GM21447 (cell line): Measurements from ENCODE around the gene NBDY.
"Not testable (repeated sequence)": the region's sequence is repeated elsewhere in the genome, so short reads cannot be mapped to it uniquely, and the experiment has no call there.

Source experiments
- ATAC-seq: cut with Tn5 transposase; IDR thresholded peaks from one replicate; pipeline ENCODE4 v1.9.1; 2021; ENCODE audit not compliant: unreplicated experiment

The NBDY gene

GRCh38 chrX:56764153-56764974 is 35.3 kb downstream of the NBDY start:
- ATAC-seq, result peak; percentile 64

DNA sequence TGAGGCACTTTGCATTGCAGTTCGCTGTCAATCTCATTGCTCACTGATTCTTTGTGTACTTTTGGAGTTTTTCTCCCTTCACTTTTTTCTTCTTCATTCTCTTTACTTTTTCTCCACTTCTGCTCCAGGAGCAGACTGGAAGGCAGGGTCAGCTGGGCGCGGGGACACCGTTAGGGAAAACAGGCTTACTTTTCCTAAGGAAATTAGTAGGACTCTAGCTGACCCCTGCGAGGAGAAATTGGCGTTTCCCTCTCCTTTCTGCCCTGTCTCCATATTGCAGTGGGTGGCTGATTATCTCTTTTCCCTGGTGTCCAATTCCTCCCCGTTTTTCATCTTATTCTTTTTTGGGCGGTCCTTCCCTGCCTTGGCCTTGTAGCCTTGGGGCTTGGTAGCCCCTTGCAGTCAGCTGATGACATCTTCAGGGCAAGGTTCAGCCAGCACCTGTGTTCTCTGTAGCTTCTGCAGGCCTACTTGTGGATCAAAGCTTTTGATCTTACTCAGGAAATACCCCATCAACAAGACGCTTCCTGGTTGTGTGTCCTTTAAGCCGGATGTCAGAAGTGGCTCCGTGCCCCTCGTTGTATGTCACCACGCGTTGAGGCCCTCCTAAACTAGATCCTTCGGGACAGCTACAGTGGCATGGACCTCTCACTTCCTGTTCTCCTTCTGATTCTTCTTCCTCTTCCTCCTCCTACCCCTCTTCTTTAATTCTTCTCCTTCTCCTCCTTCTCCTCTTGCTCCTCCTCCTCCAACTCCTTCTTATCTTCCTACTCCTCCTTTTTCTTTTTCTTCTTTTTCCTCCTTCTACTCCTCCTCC is 36.1 kb downstream of the NBDY start:
- ATAC-seq, result peak; percentile 36

DNA sequence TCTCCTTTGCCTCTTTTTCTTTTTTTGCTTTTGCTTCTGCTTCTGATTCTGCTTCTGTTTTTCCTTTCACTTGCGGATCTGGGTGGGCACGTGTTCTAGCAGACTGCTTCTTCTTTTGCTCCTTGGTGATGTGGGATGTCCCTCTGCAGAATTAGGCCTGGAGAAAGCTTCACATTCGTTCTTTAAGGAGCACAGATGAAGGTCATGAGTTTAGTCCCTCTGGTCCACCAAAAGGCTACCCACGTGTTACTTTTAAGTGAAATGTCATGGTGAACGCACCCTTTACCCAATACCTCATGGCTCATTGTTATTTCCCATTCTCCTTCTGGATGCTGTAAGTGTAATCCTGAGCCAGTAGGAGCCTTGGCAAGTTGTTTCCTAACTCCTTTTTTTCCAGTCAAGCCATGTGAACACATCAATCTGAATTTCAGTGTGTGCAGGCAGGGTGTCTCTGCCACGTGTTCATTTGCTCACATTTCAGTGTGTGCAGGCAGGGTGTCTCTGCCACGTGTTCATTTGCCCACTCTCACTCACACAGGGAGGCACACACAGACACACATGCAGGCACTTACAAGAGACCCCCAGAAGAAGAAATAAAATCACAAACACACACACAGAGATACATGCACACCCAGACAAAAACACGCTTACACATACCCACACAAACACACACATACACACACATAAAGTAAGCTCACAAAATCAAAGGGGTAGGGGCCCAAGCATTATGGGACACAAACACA is 36.9 kb downstream of the NBDY start:
- no peak for ATAC-seq

DNA sequence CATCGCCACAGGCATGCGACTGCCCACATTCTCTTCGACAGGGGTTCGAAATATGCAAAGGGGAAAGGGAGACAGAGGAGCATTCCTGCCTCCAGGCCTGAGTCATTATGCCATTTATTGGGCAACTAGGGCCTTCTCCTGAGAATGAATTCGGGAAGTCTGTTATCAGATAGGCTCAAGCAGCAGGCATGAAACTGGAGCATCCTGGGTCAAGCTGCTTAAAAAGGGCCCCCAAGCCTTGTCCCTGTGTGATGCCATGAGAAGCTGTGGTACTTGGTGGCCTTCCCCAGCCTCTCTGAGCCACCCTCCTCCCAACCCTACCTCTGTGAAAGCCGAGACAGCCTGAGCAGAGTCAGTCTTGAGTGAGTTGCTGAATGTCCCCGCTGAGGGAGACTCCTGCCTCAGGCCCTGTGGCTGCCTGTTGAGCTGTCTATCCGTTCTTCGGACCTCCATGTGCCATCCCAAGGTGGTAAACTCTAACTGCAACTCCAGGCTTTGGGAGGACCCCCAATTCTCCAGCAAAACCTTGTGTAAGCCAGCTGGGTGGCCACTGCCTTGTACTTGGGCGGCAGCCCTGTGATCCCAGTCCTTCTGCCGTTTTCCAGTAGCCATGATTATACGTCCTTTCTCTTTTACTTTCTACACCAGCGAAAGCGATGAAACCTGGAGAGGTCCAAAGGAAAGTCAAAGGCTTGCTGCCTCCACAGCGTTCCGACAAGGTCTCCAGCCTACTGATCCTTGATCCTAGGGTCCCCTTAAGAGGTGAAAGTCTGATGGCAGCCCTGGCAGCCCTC is 37.7 kb downstream of the NBDY start:
- no peak for ATAC-seq

DNA sequence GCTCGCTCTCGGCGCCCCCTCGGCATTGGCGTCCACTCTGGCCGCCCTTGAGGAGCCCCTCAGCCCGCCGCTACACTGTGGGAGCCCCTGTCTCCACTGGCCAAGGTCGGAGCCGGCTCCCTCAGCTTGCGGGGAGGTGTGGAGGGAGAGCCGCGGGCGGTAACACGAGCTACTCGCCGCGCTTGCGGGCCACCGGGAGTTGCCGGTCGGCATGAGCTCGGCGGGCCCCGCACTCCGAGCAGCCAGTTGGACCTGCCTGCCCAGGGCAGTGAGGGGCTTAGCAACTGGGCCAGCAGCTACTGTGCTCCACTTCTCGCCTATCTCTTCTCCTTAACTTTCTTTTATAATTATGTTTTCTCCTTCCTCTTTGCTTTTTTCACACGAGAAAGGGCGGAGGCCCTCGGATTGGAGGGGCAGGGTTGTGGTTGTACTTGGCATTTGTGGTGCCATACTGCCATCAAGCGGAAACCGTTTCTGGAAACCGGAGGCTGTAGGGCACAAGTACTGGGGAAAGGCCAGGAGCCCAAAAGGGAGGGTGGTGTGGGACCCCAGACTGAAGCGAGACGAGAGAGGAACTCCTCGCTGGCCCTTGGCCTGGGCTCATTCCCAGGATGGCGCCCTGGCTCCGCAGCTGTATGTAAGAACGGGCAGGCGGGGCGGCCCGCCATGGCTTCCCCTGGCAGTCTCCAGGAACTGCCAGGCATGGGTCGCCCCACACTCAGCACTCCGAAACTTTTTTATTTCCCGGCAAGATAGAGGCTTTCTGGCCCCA is 38.5 kb downstream of the NBDY start:
- not testable (repeated sequence) for ATAC-seq

- ATAC-seq, result not testable (repeated sequence)
These were observed 39.1 kb downstream of the NBDY start for GRCh38 chrX:56768120-56768660.

DNA sequence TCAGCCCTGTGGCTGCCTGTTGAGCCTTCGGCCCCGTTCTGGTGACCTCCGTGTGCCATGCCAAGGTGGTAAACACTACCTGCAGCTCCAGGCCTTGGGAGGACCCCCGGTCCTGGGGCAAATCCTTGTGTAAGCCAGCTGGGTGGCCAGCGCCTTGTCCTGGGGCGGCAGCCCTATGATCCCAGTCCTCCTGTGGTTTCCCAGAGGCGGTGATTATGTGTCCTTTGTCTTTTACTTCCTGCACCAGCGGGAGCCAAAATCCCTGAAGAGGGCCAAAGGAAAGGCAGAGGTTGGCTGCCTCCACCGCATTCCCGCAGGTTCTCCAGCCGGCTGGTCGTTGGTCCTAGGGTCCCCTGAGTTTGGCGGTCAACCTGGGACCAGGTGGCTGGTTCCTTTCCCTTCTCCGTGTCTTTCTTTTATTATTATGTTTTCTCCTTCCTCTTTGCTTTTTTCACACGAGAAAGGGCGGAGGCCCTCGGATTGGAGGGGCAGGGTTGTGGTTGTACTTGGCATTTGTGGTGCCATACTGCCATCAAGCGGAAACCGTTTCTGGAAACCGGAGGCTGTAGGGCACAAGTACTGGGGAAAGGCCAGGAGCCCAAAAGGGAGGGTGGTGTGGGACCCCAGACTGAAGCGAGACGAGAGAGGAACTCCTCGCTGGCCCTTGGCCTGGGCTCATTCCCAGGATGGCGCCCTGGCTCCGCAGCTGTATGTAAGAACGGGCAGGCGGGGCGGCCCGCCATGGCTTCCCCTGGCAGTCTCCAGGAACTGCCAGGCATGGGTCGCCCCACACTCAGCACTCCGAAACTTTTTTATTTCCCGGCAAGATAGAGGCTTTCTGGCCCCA is 43.9 kb downstream of the NBDY start:
- ATAC-seq, result not testable (repeated sequence)

DNA sequence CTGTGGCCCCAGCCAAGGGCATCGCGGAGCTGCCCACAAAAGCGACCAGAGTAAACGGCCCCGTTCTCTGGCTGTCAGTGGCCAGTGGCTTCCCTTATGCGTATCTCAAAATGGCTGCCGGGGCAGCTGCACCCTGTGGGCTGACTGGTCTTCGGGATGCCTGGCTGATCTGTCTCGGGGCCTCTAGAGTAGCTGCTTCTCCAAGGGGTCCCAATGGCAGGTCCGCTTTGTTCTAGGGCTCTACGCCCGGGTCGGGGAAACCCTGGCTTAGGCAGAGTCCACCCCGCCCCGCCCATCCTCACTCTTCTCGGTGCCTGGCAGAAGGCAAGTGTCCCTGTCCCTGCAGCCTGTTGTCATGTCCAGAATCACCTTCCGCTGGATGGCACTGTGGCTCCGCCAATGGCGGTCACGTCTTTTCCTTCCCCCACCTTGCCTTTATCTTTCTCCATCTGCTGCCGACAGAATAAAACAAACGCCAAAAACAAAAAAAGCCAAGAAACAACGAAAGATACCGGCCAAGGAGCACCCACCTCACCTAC is 44.5 kb downstream of the NBDY start:
- ATAC-seq, result not testable (repeated sequence)

- ATAC-seq, result not testable (repeated sequence)
These were observed 49.3 kb downstream of the NBDY start for GRCh38 chrX:56778099-56778923.

DNA sequence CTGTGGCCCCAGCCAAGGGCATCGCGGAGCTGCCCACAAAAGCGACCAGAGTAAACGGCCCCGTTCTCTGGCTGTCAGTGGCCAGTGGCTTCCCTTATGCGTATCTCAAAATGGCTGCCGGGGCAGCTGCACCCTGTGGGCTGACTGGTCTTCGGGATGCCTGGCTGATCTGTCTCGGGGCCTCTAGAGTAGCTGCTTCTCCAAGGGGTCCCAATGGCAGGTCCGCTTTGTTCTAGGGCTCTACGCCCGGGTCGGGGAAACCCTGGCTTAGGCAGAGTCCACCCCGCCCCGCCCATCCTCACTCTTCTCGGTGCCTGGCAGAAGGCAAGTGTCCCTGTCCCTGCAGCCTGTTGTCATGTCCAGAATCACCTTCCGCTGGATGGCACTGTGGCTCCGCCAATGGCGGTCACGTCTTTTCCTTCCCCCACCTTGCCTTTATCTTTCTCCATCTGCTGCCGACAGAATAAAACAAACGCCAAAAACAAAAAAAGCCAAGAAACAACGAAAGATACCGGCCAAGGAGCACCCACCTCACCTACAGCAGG is 50.0 kb downstream of the NBDY start:
- ATAC-seq, result not testable (repeated sequence)

DNA sequence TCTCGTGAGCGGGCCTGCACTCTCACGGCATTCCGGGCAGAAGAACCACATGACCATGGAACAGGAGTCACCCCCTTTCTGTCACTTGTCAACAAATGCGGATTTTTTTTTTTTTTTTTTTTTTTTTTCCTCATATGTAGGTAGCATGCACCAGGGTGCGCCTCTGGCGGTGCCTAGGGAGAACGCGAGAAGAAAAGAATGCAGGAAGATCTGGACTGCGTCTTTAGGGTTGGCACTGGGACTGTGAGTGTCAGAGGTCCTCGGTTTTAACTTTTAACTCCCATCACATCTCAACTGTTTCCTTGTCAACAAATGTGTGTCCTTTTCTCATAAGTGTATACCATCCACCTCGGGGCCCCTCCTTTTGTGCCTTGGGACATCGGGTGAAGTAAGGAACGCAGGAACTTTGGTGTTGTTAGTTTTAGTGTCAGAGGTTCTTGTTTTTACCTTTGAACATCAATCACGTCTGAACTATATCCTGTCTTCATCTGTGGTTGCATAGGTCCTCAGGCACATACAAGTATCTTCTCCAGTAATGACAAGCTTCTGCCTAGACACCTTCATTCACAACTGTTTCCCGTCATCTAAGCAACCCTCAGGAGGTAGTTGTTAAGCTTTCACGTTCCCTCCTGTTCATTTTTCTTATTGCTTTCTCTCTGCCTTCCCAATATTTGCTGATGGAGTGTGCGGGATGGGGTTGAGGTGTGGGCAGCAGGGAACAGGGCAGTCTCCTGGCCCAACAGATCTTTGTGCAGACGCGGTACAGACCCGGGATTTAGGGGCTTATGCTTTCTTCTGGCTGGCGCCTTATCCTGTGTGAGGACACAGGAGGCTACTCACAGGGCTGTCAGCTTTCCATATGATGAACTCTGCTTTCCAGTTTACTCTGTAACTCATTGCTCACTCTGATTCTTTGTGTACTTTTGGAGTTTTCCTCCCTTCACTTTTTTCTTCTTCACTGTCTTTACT is 51.9 kb downstream of the NBDY start:
- ATAC-seq, result not testable (repeated sequence)

DNA sequence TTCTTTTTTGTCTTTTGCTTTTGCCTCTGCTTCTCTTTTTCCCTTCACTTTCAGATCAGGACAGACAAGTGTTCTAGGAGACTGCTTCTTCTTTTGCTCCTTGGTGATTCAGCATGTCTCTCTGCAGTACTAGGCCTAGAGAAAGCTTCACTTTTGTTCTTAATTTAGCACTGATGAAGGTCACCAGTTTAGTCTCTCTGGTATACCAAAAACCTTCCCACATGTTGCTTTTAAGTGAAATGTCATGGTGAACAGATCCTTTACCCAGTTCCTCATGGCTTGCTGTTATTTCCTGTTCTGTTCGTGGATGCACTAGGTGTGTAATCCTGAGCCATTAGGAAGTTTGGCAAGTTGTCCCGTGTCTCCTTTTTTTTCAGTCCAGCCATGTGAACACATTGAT is 53.3 kb downstream of the NBDY start:
- no peak for ATAC-seq

DNA sequence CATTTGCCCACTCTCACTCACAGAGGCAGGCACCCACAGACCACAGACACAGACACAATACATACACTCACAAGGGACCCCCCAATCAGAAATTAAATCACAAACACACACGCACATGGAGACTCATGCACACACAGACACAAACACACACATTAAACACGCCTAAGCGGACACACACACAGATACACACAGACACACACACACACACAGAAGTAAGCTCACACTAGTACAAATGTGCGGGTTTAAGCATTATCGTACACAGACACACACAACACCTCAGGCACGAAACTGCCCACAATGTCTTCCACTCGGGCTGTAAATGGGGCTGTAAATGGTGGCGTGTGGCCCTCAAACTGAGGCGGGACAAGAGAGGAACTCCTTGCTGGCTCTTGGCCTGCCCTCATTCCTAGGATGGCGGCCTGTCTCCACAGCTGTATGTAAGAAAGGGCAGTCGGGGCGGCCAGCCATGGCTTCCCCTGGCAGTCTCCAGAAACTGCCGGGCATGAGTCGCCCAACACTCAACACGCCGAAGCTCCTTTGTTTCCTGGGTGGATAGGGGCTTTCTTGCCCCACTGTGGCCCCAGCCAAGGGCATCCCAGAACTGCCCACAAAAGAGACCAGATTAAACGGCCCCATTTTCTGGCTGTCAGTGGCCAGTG is 53.9 kb downstream of the NBDY start:
- no peak for ATAC-seq

DNA sequence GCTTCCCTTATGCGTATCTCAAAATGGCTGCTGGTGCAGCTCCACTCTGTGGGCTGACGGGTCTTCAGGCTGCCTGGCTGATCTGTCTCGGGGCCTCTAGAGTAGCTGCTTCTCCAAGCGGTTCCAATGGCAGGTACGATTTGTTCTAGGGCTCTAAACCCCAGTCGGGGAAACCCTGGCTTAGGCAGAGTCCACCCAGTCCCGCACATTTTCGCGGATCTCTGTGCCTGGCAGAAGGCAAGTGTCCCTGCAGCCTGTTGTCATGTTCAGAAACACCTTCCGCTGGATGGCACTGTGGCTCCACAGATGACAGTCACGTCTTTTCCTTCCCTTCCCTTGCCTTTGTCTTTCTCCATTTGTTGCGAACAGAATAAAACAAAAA is 54.4 kb downstream of the NBDY start:
- no peak for ATAC-seq

GRCh38 chrX:56783996-56784620 is 55.1 kb downstream of the NBDY start:
- ATAC-seq, result no peak
